T-helper 22 cell (primary cell): Measurements from ENCODE around the gene CDC14A.

Source experiments
- DNase-seq: peaks from one replicate; pipeline ENCODE4 v3.0.0-alpha.2; 2020; ENCODE audit warnings: low read depth

The CDC14A gene

GRCh38 chr1:100496896-100497295 lies 144.6 kb downstream of the CDC14A start:
- DNase-seq = no peak

GRCh38 chr1:100497796-100498195 lies 145.5 kb downstream of the CDC14A start:
- DNase-seq = no peak

GRCh38 chr1:100499194-100499811 lies 147.0 kb downstream of the CDC14A start:
- no peak for DNase-seq

- no peak for DNase-seq
These were observed 149.9 kb downstream of the CDC14A start for GRCh38 chr1:100502052-100502792.

- DNase-seq = no peak
These were observed 153.9 kb downstream of the CDC14A start for GRCh38 chr1:100506217-100506616.

GRCh38 chr1:100510451-100510850 lies 158.1 kb downstream of the CDC14A start:
- no peak for DNase-seq

GRCh38 chr1:100511058-100511457 lies 158.8 kb downstream of the CDC14A start:
- no peak for DNase-seq

- DNase-seq = no peak
These were observed 159.5 kb downstream of the CDC14A start for GRCh38 chr1:100511773-100512172.

- no peak for DNase-seq
These were observed 160.6 kb downstream of the CDC14A start for GRCh38 chr1:100512803-100513352.

GRCh38 chr1:100516857-100517256 lies 164.6 kb downstream of the CDC14A start:
- no peak for DNase-seq

GRCh38 chr1:100517515-100517914 lies 165.2 kb downstream of the CDC14A start:
- DNase-seq = no peak

- DNase-seq = no peak
These were observed 165.7 kb downstream of the CDC14A start for GRCh38 chr1:100518023-100518422.

- DNase-seq = no peak
These were observed 170.8 kb downstream of the CDC14A start for GRCh38 chr1:100523038-100523652.

- DNase-seq = no peak
These were observed 172.0 kb downstream of the CDC14A start for GRCh38 chr1:100524355-100524754.

GRCh38 chr1:100526894-100527293 lies 174.6 kb downstream of the CDC14A start:
- DNase-seq = no peak

- DNase-seq = no peak
These were observed 176.6 kb downstream of the CDC14A start for GRCh38 chr1:100528871-100529270.

GRCh38 chr1:100530141-100530540 lies 177.8 kb downstream of the CDC14A start:
- no peak for DNase-seq

GRCh38 chr1:100530880-100531487 lies 178.7 kb downstream of the CDC14A start:
- DNase-seq = no peak

- no peak for DNase-seq
These were observed 180.3 kb downstream of the CDC14A start for GRCh38 chr1:100532645-100533044.

- no peak for DNase-seq
These were observed 183.0 kb downstream of the CDC14A start for GRCh38 chr1:100535264-100535663.

- no peak for DNase-seq
These were observed 183.7 kb downstream of the CDC14A start for GRCh38 chr1:100536031-100536430.
